Heart left ventricle (tissue), 13 donors: ENCODE results near the gene PRDX4.

Experiments used
- CTCF ChIP-seq, 12 donors: fragments of 200-600 bp; sonication (generic) in 4 of 12; IDR thresholded peaks; one replicate each; pipeline versions ENCODE4 v1.5.0 to v1.8.0; 2018 to 2022; ENCODE audit warnings: antibody characterized with exemption in 12 of 12, mild to moderate bottlenecking in 5 of 12
- POLR2A ChIP-seq, 2 donors: fragments of 450-650 bp; IDR thresholded peaks; one replicate each; pipeline ENCODE4 v1.6.1; 2017; ENCODE audit warnings: antibody characterized with exemption in 2 of 2, mild to moderate bottlenecking in 2 of 2, moderate library complexity in 2 of 2
- donor health status: ischemic (EF 13 %, LVEDD 7.1; RV severe dilation, severe dysfunction).
- donor health status: DM: no; HTN: yes; CAD: no.
- donor health status: DM: no; HTN: no; CAD: no.
- donor health status: ischemic (EF 25% LVEDD 6.9; RV normal size, moderate dysfunction).
- donor health status: ischemic (EF 25% LVEDD 5.7; RV mildly dilated, moderate dysfunction).
- donor health status: ischemic (EF 35%, LVEDD 5.7; RV mildly dilated, moderate dysfunction).
- donor health status: nonischemic (EF 11% LVEDD 7.7; RV severe dilation, severe dysfunction).
- donor health status: DM: yes; HTN: yes; CAD: no.
- donor health status: PGD.
- donor health status: ischemic (EF 29% LVEDD 5.4; RV normal size, mild dysfunction).
- donor health status: nonischemic (EF 23%, LVEDD 6.1; RV moderate dilation, normal function).

DNA sequence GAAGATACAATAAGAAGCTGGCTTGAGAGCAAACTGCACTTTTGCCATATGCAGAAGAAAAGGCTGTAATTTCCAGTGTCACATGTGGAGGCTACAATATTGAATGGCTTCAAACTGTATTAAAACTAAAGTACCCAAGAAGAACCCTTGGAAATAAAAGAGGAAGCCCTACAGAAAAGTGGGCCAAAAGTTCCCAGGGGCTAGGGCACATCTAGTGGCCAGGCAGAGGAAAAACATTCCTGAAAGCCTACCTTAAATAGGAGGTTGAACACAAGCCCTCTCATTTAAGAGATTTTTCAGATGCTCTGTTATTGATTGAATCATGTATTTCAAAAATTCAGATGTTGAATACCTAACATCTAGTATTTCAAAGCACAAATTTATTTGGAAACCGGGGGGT lies 40.6 kb upstream of the PRDX4 start:
- TF ChIP-seq CTCF (IDR thresholded peaks at IDR 0.05) (no peak), POLR2A (IDR thresholded peaks at IDR 0.05) (no peak)
